HG02970 (cell line): ENCODE measurements around the gene NOG.

ENCODE experiments used
- ATAC-seq: cut with Tn5 transposase; IDR thresholded peaks from one replicate; pipeline ENCODE4 v1.9.1; 2021; ENCODE audit warnings: mild to moderate bottlenecking, moderate library complexity, moderate number of reproducible peaks; ENCODE audit not compliant: unreplicated experiment, low FRiP score

NOG gene

GRCh38 chr17:56596691-56597494, 3.4 kb downstream of the NOG start:
- ATAC-seq: no peak

- ATAC-seq: no peak
These were observed 4.0 kb downstream of the NOG start for GRCh38 chr17:56597495-56597990.

- ATAC-seq: no peak
These were observed 5.0 kb downstream of the NOG start for GRCh38 chr17:56598466-56598865.

- ATAC-seq: no peak
These were observed 5.6 kb downstream of the NOG start for GRCh38 chr17:56599088-56599487.

- ATAC-seq: no peak
These were observed 6.1 kb downstream of the NOG start for GRCh38 chr17:56599566-56599965.

GRCh38 chr17:56600256-56600655, 6.8 kb downstream of the NOG start:
- ATAC-seq: no peak

- no peak for ATAC-seq
These were observed 8.1 kb downstream of the NOG start for GRCh38 chr17:56601591-56601990.

GRCh38 chr17:56602292-56603130, 9.0 kb downstream of the NOG start:
- no peak for ATAC-seq

DNA sequence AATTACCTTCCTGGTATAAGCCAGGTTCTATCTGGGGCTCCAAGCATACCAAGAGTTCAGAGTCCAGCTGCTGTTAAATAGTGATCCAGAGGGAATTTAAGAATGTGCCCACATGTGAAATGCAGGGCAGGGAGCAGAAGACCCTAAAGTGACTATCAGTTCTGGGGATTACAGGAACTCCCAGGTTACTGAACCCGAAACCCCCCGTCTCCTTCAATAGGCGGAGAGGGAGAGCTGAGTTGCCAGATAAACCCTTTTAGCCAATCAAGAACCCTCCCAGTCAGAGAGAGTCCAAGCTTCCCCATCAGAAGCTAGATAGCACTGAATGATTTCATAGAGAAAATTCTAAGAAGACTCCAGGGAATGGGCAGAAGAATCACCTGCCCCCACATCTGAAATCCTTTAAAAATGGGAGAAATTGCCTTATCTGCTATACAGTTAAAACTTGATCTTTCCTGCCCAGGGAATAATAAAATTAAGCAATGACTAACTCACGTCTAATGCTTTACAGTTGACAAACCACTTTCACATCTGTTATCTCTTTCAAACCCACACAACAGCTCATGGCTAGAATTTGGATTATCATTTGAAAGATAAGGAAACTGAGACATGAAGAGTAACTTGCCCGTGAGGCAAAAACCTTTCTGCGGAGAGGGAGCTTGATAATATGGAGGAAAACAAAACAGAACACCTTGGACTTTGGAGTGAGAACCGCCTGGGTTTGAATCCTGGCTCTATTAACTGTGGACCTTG, 10.2 kb downstream of the NOG start:
- ATAC-seq: no peak

GRCh38 chr17:56604691-56605290, 11.3 kb downstream of the NOG start:
- ATAC-seq: no peak

DNA sequence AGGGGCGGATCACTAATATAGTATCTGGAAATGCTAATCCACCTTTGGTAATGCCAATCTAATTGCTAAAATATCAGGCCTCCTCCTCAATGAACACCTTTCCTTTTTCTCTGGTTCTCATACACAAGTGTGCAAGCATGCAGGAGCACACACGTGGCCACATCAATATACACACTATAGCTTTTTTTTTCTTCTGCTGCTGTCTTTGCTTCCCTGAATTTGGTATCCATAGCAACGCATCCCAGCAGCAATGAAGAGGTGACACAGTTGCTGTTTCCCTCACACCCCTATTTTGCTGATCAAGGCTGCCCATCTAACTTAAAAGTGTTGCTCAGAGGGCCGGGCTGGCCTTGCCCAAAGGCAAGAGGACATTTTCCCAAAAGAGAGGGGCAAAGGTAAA, 15.4 kb downstream of the NOG start:
- ATAC-seq: no peak

DNA sequence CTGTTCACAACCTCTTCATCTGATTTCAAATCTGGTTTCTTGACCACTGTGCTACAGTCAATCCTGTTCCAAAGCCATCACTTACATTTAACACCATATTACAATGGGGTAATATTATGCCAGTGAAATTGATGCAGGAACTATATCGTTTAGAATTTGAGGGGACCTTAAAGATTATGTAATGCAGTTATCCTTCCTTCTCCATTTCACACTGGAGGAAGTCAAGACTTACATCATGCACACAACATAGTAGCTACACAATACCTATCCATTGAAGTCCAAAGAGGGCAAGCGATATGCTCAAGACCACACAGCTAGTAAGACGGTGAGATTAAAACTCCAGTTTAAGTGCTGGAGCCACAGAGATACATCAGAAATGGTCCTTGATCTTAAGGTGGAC, 16.8 kb downstream of the NOG start:
- no peak for ATAC-seq

GRCh38 chr17:56613131-56613530, 19.6 kb downstream of the NOG start:
- no peak for ATAC-seq

DNA sequence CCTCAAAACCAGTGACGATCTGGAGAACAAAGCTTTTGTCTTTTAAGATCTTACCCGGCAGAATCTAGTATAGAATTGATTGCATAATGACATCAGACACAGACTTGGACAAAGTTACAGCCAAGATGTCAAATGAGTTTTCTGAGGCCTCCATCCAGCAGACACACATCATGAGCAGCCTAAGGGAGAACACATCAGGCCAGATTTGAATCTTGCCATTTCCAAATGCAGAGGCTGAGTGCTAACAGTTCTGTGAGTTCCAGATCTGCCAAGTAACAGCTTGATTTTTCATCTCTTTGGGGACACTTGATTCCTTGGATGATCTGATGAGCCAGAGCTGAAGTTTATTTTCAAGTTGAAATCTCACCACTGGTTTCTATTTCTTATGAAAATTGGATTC, 21.0 kb downstream of the NOG start:
- no peak for ATAC-seq

DNA sequence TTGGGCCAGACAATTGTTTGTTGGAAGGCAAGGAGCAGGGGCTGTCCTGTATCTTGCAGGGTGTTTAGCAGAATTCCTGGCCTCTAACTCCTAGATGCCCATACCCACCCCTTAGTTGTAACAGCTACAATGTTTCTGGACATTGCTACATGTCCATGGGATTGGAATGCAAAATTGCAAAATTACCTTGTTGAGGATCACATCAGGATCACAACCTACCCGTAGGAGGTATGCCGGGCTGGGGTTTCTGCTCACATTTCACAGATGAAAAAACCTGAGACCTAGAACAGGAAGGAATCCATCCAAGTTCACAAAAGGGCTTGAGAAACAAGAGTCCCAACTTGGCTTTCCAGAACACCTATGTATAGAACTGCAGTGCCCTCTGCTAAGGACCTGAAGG, 22.7 kb downstream of the NOG start:
- ATAC-seq: no peak

DNA sequence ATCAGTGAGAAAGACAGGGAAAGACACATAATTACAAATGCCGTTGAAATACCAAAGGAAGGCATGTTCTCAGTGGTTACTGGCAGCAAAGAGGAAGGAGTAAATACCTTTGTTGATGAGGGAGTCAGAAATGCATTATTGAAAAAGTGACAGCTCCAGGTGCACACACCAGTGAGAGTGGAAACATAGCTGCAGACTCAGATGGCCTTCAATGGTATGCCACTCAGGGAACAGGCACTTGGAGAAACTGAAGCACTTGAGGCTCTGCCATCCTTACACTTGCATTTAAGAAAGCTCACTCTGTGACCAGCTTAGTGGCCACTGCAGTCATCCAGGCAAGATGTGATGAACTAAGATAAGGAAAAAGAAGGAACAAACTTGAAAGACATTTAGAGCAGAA, 29.9 kb downstream of the NOG start:
- no peak for ATAC-seq

DNA sequence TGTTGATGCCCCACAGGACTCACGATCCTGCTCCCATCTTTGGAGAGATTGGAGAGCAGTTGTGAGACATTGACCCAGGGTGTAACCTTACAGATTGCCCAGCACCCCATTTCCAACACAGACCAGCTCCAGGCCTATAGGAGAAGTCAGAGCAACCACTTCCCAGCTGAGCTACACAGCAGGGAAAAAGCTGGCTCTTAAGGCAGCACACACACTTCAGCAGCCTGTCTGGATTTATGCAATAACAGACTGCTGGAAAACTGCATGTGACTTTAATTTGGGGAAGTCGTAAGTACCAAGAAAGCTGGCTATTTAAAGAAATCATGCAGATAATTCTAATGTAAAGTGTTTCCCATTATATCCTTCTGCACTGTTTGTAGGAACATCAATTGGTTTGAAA, 30.8 kb downstream of the NOG start:
- no peak for ATAC-seq

DNA sequence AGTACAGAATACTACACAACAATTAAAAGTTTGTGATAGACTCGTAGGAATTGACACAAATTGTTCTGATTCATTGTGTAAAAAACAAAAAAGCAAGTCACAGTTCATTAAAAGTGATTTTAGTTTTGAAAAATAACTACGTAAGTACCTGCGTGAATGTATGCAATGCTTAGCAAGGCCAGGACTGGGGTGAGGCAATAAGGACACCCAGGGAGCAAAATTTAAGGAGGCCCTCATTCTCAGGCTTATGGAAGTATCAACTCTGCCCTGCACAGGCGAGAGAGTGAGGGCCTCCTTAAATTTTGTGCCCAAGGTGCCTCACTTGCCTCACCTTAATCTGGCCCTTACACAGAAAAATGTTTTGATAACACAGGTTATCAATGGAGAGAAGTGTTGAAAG, 31.4 kb downstream of the NOG start:
- no peak for ATAC-seq

- no peak for ATAC-seq
These were observed 36.1 kb downstream of the NOG start for GRCh38 chr17:56629531-56630075.

- ATAC-seq: no peak
These were observed 36.7 kb downstream of the NOG start for GRCh38 chr17:56630202-56630601.
